ENCODE measurements around the gene LMBRD2. TPM values are rescaled to one million over a fixed set of nuclear protein-coding genes. Genes with fewer than 3 reads are reported as not detected.
"Not testable (repeated sequence)": the region's sequence is repeated elsewhere in the genome, so short reads cannot be mapped to it uniquely, and the experiment has no call there.

Gene LMBRD2
- total RNA-seq, 1 experiment from 2014 or later, result 5.6 TPM

GRCh38 chr5:36135988-36136387, 15.7 kb downstream of the LMBRD2 start (continued):
- TF ChIP-seq PRDM15 (CRISPR knock-in tag; IDR thresholded peaks at IDR 0.05), result no peak

- H3K9me3 Mint-ChIP-seq, result peaks cover 15% of the 10 kb centered on the region
- ATAC-seq; CTCF ChIA-PET; H3K4me3 Mint-ChIP-seq; H3K27me3 Mint-ChIP-seq (ENCODE audit: low read depth); H3K27ac Mint-ChIP-seq; DNase-seq (ENCODE audit: low spot score); H3K4me1 Mint-ChIP-seq: not testable (repeated sequence)
- POLR2A ChIA-PET, result interaction anchor here (0.5 kb wide), 1 partner anchor 482 kb away, joined by 3 read pairs; no protein-coding TSS in a partner anchor
- peaks cover 11% of the 10 kb centered on the region; the same call in 1 of the 2 replicates for H3K36me3 Mint-ChIP-seq
Measured at GRCh38 chr5:36133009-36133408, 18.7 kb downstream of the LMBRD2 start.

GRCh38 chr5:36129666-36130065, 22.0 kb downstream of the LMBRD2 start:
- H3K27ac Mint-ChIP-seq; POLR2A ChIA-PET; H3K27me3 Mint-ChIP-seq (ENCODE audit: low read depth); DNase-seq (ENCODE audit: low spot score); H3K4me1 Mint-ChIP-seq; H3K4me3 Mint-ChIP-seq; ATAC-seq: not testable (repeated sequence)
- Mint-ChIP-seq H3K9me3 (peaks cover 15% of the 10 kb centered on the region), H3K36me3 (peaks cover 11% of the 10 kb centered on the region; the same call in 1 of the 2 replicates)
- CTCF ChIA-PET, result interaction anchor here (1.1 kb wide), 1 partner anchor 51 kb away, joined by 3 read pairs; no protein-coding TSS in a partner anchor

- TF ChIP-seq IRF2 (CRISPR knock-in tag; IDR thresholded peaks at IDR 0.05; ENCODE audit: borderline replicate concordance, low read depth) (no peak), OVOL2 (CRISPR knock-in tag; IDR thresholded peaks at IDR 0.05; ENCODE audit: borderline replicate concordance) (no peak), USF2 (CRISPR knock-in tag; IDR thresholded peaks at IDR 0.05) (no peak), CBFB (CRISPR knock-in tag; IDR thresholded peaks at IDR 0.05; ENCODE audit: low read depth) (no peak), ZBTB43 (CRISPR knock-in tag; IDR thresholded peaks at IDR 0.05) (no peak), TEAD1 (CRISPR knock-in tag; IDR thresholded peaks at IDR 0.05) (no peak), ZNF512 (CRISPR knock-in tag; IDR thresholded peaks at IDR 0.05; ENCODE audit: borderline replicate concordance) (no peak), AR (CRISPR knock-in tag; IDR thresholded peaks at IDR 0.05) (no peak)
- Mint-ChIP-seq H3K36me3 (peaks cover 11% of the 10 kb centered on the region; the same call in 1 of the 2 replicates), H3K27ac (no peak overlapping the region), H3K4me1 (0 out of 2 replicates have a peak, but pooled peaks cover 4% of the 10 kb centered on the region), H3K27me3 (ENCODE audit: low read depth) (no peaks in the 10 kb centered on the region; the same call in 1 of the 2 replicates), H3K4me3 (no peak overlapping the region), H3K9me3 (peaks cover 15% of the 10 kb centered on the region)
- POLR2A ChIA-PET, result no interaction called here
- CTCF ChIA-PET, result interaction anchor here (1.1 kb wide), 1 partner anchor 50 kb away, joined by 3 read pairs; no protein-coding TSS in a partner anchor
- DNase-seq (ENCODE audit: low spot score) (no peak), ATAC-seq (no peak)
Measured at GRCh38 chr5:36128795-36129194, 22.9 kb downstream of the LMBRD2 start.

Data from WTC11 (cell line).